ENCODE results near the gene DHX29.

DHX29 gene

DNA sequence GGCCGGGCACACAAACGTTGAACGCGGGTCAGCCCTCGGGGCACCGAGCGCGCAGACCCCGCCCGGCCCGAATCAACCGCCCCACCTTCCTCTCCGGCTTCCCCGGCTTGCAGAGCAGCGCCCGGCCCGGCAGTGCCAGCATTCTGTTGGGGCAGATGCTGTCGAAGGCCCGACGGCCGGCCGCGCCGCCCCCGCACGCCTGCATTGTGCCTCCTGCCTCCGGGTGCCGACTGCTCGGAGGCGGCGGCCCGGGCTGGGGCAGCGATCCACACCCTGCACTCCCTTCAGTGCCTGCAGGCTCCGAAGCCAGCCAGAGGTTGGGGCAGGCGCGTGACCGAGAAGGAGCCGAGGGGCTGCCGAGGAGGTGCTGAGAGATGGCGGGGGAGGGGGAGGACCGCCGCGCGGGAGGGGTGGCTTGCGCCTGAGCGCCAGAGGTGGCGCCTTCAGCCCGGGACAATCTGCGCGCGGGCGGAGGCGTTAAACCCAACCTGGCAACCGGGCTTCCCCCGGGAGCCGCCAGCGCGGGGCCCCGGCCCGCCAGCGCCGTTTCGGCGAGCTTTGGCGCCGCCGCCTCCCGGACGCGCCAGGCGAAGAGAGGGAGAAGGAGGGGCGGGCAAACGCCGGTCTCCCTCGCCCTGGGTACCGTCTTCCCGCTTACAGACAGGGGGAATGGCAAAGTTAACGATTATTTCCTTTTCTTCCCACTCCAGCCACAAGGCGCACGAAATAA lies 80.4 kb downstream of the DHX29 start, which contains the start of gene MCIDAS (continued):
- TF ChIP-seq ZBTB21 (tag by site-specific recombination; IDR thresholded peaks at IDR 0.05) (peak; percentile 4; the same call in 1 of the 2 replicates), ZNF155 (tag by site-specific recombination; IDR thresholded peaks at IDR 0.05) (no peak), PATZ1 (tag by site-specific recombination; IDR thresholded peaks at IDR 0.05) (peak; percentile 60), HOXD13 (CRISPR knock-in tag; IDR thresholded peaks at IDR 0.05; ENCODE audit: borderline replicate concordance) (no peak), ZNF184 (tag by site-specific recombination; IDR thresholded peaks at IDR 0.05) (peak; percentile 68; the same call in 1 of the 2 replicates), REPIN1 (tag by site-specific recombination; IDR thresholded peaks at IDR 0.05; ENCODE audit: low read depth) (no peak), ZNF488 (tag by site-specific recombination; IDR thresholded peaks at IDR 0.05) (no peak), ZNF121 (tag by site-specific recombination; IDR thresholded peaks at IDR 0.05) (peak; percentile 44; the same call in 1 of the 2 replicates), ZNF791 (tag by site-specific recombination; IDR thresholded peaks at IDR 0.05) (no peak), ZNF529 (tag by site-specific recombination; IDR thresholded peaks at IDR 0.05; ENCODE audit: insufficient replicate concordance) (no peak), WT1 (tag by site-specific recombination; IDR thresholded peaks at IDR 0.05) (no peak; the same call in 1 of the 2 replicates), ZNF792 (tag by site-specific recombination; IDR thresholded peaks at IDR 0.05) (0 out of 2 replicates have a peak, but pooled peaks have one; percentile 55), ZSCAN30 (tag by site-specific recombination; IDR thresholded peaks at IDR 0.05) (0 out of 2 replicates have a peak, but pooled peaks have one; percentile 17), ZBTB7A (tag by site-specific recombination; IDR thresholded peaks at IDR 0.05; ENCODE audit: low read depth) (no peak), ZNF521 (tag by site-specific recombination; IDR thresholded peaks at IDR 0.05) (no peak), YY1 (tag by site-specific recombination; IDR thresholded peaks at IDR 0.05) (peak; percentile 18), ZNF280C (tag by site-specific recombination; IDR thresholded peaks at IDR 0.05) (no peak), ZBTB48 (tag by site-specific recombination; IDR thresholded peaks at IDR 0.05) (peak; percentile 83; the same call in 1 of the 2 replicates), ZNF704 (tag by site-specific recombination; IDR thresholded peaks at IDR 0.05) (no peak), ZNF157 (tag by site-specific recombination; IDR thresholded peaks at IDR 0.05) (no peak), YY2 (tag by site-specific recombination; IDR thresholded peaks at IDR 0.05) (no peak)
- TF ChIP-seq, protein P1, sequence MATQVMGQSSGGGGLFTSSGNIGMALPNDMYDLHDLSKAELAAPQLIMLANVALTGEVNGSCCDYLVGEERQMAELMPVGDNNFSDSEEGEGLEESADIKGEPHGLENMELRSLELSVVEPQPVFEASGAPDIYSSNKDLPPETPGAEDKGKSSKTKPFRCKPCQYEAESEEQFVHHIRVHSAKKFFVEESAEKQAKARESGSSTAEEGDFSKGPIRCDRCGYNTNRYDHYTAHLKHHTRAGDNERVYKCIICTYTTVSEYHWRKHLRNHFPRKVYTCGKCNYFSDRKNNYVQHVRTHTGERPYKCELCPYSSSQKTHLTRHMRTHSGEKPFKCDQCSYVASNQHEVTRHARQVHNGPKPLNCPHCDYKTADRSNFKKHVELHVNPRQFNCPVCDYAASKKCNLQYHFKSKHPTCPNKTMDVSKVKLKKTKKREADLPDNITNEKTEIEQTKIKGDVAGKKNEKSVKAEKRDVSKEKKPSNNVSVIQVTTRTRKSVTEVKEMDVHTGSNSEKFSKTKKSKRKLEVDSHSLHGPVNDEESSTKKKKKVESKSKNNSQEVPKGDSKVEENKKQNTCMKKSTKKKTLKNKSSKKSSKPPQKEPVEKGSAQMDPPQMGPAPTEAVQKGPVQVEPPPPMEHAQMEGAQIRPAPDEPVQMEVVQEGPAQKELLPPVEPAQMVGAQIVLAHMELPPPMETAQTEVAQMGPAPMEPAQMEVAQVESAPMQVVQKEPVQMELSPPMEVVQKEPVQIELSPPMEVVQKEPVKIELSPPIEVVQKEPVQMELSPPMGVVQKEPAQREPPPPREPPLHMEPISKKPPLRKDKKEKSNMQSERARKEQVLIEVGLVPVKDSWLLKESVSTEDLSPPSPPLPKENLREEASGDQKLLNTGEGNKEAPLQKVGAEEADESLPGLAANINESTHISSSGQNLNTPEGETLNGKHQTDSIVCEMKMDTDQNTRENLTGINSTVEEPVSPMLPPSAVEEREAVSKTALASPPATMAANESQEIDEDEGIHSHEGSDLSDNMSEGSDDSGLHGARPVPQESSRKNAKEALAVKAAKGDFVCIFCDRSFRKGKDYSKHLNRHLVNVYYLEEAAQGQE (tag by site-specific recombination; IDR thresholded peaks at IDR 0.05): no peak
- TF ChIP-seq, protein P2, sequence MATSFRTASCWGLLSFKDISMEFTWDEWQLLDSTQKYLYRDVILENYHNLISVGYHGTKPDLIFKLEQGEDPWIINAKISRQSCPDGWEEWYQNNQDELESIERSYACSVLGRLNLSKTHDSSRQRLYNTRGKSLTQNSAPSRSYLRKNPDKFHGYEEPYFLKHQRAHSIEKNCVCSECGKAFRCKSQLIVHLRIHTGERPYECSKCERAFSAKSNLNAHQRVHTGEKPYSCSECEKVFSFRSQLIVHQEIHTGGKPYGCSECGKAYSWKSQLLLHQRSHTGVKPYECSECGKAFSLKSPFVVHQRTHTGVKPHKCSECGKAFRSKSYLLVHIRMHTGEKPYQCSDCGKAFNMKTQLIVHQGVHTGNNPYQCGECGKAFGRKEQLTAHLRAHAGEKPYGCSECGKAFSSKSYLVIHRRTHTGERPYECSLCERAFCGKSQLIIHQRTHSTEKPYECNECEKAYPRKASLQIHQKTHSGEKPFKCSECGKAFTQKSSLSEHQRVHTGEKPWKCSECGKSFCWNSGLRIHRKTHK (tag by site-specific recombination; IDR thresholded peaks at IDR 0.05): no peak
- TF ChIP-seq, protein P3, sequence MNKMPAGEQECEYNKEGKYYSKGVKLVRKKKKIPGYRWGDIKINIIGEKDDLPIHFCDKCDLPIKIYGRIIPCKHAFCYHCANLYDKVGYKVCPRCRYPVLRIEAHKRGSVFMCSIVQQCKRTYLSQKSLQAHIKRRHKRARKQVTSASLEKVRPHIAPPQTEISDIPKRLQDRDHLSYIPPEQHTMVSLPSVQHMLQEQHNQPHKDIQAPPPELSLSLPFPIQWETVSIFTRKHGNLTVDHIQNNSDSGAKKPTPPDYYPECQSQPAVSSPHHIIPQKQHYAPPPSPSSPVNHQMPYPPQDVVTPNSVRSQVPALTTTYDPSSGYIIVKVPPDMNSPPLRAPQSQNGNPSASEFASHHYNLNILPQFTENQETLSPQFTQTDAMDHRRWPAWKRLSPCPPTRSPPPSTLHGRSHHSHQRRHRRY (tag by site-specific recombination; IDR thresholded peaks at IDR 0.05): no peak
- TF ChIP-seq, protein P4, sequence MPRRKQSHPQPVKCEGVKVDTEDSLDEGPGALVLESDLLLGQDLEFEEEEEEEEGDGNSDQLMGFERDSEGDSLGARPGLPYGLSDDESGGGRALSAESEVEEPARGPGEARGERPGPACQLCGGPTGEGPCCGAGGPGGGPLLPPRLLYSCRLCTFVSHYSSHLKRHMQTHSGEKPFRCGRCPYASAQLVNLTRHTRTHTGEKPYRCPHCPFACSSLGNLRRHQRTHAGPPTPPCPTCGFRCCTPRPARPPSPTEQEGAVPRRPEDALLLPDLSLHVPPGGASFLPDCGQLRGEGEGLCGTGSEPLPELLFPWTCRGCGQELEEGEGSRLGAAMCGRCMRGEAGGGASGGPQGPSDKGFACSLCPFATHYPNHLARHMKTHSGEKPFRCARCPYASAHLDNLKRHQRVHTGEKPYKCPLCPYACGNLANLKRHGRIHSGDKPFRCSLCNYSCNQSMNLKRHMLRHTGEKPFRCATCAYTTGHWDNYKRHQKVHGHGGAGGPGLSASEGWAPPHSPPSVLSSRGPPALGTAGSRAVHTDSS (tag by site-specific recombination; IDR thresholded peaks at IDR 0.05): 0 out of 2 replicates have a peak, but pooled peaks have one; percentile 16

Data from HEK293 (cell line).